BE2C (cell line): ENCODE measurements around the gene SHLD3. TPM values are rescaled to one million over a fixed set of nuclear protein-coding genes. Genes with fewer than 3 reads are reported as not detected.
A peak's percentile ranks its signal among the peaks of the same experiment; 100 is the strongest.
"Not testable (repeated sequence)": the region's sequence is repeated elsewhere in the genome, so short reads cannot be mapped to it uniquely, and the experiment has no call there.

Experiments used
- DNase-seq: peaks from one replicate; pipeline ENCODE4 v3.0.0-alpha.2; 2020
- H3K27me3 ChIP-seq: fragments of 250-450 bp; sonication (Bioruptor Pico); 2 replicates; pipeline ENCODE4 v1.5.1; 2020; ENCODE audit warnings: mild to moderate bottlenecking
- H3K36me3 ChIP-seq: fragments of 250-450 bp; sonication (Bioruptor Pico); 2 replicates; pipeline ENCODE4 v1.5.1; 2020; ENCODE audit warnings: mild to moderate bottlenecking
- H3K4me1 ChIP-seq: fragments of 250-450 bp; sonication (Bioruptor Pico); 2 replicates; pipeline ENCODE4 v1.5.1; 2020
- H3K4me3 ChIP-seq: 2 replicates; pipeline ENCODE4 v1.5.1; 2011; ENCODE audit warnings: low read depth, low read length
- H3K9me3 ChIP-seq: fragments of 250-450 bp; sonication (Bioruptor Pico); 2 replicates; pipeline ENCODE4 v1.5.1; 2020
- polyA plus RNA-seq: library from polyadenylated mRNA; unstranded; fragments of >200 nt; gene quantifications from one replicate; pipeline ENCODE4 v1.2.1, GENCODE V29; 2012; ENCODE audit warnings: low read depth, missing spikeins; ENCODE audit not compliant: insufficient read length, insufficient read depth
- TF ChIP-seq, protein P1 (sequence below): IDR thresholded peaks from 2 replicates; pipeline ENCODE4 v1.5.1; 2012; ENCODE audit warnings: mild to moderate bottlenecking, low read depth, low read length

Gene SHLD3, protein sequence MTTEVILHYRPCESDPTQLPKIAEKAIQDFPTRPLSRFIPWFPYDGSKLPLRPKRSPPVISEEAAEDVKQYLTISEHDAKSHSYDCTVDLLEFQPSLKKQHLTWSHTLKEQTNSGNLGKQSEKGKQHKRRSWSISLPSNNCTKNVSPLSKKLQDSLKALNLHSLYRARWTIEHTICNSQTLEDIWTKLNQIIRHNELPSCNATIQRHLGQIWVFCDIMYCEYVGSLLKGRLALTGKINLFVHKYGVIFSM
- 2.3 TPM for polyA plus RNA-seq

DNA sequence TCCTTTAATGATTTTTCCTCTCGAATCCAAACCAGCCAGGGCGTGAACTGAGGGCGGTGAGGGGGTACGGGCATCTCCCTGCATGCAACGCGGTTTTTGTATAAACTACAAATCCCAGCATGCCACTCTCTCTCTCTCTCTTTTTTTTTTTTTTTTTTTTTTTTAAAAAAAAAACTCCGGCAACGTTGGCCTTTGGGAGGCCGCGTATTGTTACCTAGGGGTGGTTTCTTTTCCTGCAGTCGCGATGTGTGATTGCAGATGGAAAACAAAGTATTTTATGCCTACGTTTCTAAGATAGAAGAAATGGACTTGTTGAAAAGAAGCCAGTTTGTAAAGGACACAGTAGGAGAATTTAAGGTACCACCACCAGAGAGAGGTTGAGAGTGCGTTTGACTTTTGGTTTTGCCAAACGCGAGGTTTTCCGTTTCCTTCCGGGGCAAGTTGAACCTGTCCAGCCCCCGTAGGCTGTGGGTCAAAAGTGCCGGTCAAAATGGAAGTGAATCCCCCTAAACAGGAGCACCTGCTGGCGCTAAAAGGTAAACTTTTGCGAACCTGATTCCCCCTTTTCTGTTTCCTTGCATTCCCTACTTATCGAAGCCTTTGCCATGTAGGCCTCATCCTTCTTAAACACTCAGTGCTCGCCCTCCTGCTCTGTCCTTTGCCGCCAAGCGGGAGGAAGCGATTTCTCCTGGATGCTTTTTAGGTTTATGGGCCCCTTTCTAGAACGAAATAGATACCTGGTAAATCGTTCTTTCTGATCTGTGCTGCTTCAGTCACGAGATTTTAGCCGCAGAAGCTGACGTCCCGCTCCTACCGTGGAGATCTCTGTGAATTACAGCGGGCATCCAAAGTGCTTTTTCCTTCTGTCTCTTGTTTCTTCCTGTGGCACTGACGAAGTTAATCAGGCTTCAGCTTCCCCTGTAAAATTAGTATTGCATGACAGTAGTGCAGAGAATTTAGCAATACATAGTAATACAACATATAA is at the start of gene SHLD3, which contains the start of gene TRAPPC13:
SHLD3 (plus strand) TSS at position 457 of the 985 bp plus-strand sequence. CDS start 4,561 bp downstream, outside the sequence.
TRAPPC13 (plus strand) TSS at position 457 of the 985 bp plus-strand sequence; CDS start at position 491, 34 bp downstream.
- no peaks in the 10 kb centered on the region for H3K27me3 ChIP-seq
- H3K4me1 ChIP-seq: no peaks in the 10 kb centered on the region
- H3K4me3 ChIP-seq: peak within 1 kb of the TSS; percentile 78
- H3K36me3 ChIP-seq: peaks cover 7% of the 10 kb centered on the region; the same call in 1 of the 2 replicates
- no peaks in the 10 kb centered on the region for H3K9me3 ChIP-seq
- TF ChIP-seq, protein P1, sequence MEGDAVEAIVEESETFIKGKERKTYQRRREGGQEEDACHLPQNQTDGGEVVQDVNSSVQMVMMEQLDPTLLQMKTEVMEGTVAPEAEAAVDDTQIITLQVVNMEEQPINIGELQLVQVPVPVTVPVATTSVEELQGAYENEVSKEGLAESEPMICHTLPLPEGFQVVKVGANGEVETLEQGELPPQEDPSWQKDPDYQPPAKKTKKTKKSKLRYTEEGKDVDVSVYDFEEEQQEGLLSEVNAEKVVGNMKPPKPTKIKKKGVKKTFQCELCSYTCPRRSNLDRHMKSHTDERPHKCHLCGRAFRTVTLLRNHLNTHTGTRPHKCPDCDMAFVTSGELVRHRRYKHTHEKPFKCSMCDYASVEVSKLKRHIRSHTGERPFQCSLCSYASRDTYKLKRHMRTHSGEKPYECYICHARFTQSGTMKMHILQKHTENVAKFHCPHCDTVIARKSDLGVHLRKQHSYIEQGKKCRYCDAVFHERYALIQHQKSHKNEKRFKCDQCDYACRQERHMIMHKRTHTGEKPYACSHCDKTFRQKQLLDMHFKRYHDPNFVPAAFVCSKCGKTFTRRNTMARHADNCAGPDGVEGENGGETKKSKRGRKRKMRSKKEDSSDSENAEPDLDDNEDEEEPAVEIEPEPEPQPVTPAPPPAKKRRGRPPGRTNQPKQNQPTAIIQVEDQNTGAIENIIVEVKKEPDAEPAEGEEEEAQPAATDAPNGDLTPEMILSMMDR: no peak; the same call in 1 of the 2 replicates
- DNase-seq: peak; percentile 81

DNA sequence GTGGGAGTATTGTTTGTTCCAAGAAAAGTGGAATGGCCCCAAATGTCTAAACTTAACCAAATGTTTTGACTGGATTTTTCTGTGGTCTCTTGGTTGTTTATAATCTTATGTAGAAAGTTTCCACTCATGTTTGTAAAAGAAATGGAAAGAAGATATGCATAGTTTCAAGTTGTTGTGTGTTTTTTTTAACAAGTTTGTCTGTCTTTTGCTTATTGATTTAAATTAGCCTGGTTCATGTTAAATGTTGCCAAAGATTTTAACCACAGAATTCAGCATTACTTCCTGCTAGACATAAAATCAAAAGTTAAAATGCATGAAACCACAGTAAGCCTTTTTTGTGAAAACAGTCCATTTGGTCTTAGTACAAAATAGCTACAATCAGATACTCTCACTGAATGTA is 47.7 kb upstream of the SHLD3 start:
- H3K27me3 ChIP-seq: no peaks in the 10 kb centered on the region
- no peak overlapping the region for H3K4me3 ChIP-seq
- TF ChIP-seq, protein P1: no peak
- H3K4me1 ChIP-seq: no peaks in the 10 kb centered on the region
- DNase-seq: no peak
- peaks cover 47% of the 10 kb centered on the region for H3K36me3 ChIP-seq
- H3K9me3 ChIP-seq: no peaks in the 10 kb centered on the region

DNA sequence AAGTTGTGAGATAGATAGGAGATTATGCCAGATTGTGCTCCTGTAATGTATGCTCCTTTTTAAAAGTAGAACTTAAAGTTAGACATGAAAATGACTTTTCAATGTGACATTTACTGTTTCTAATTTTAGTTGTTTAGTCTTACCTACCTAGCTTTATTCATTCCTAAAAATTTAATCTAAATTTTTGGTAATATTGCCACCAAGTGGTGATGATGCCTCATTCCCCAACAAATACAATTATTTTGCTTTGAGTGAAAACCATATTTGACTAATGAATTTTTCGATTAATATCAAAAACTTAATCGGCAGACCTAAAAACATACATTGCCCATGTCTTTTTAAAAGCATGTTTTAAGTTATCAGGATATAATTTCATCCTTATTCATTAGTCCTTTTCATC is 36.1 kb upstream of the SHLD3 start:
- H3K36me3 ChIP-seq: peaks cover 45% of the 10 kb centered on the region
- no peaks in the 10 kb centered on the region for H3K27me3 ChIP-seq
- no peak overlapping the region for H3K4me3 ChIP-seq
- no peaks in the 10 kb centered on the region for H3K9me3 ChIP-seq
- H3K4me1 ChIP-seq: no peaks in the 10 kb centered on the region
- TF ChIP-seq, protein P1: no peak; the same call in 1 of the 2 replicates
- DNase-seq: no peak

DNA sequence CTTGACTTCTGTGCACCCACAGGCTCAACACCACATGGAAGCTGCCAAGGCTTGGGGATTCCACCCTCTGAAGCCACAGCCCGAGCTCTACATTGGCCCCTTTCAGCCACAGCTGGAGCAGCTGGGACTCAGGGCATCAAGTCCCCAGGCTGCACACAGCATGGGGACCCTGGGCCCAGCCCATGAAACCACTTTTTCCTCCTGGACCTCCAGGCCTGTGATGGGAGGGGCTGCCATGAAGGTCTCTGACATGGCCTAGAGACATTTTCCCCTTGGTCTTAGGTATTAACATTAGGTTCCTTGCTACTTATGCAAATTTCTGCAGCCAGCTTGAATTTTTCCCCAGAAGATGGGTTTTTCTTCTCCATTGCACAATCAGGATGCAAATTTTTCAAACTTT is 23.1 kb upstream of the SHLD3 start:
- H3K27me3 ChIP-seq, H3K4me1 ChIP-seq, H3K4me3 ChIP-seq, DNase-seq, H3K9me3 ChIP-seq: not testable (repeated sequence)
- H3K36me3 ChIP-seq: peaks cover 28% of the 10 kb centered on the region

DNA sequence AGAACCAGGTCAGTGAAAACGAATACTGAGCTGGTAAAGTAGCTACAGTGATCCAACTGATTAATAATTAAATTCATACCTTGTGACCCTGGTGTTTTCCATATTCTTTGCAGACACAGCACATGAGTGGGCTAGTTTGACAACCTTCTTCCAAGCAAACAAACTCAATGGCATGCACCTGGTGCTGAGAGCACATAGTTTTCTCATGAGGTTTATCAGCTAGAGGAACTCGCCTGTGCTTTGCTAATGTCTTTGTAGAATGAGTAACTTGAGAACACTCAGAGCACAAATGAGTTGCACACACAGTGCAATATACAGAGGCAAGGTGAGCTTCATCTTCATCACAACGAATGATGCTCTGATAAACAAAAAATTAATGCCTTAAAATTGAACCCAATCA is 13.3 kb upstream of the SHLD3 start:
- Histone ChIP-seq H3K4me1 (no peaks in the 10 kb centered on the region), H3K9me3 (no peaks in the 10 kb centered on the region), H3K36me3 (peaks cover 42% of the 10 kb centered on the region), H3K27me3 (no peaks in the 10 kb centered on the region), H3K4me3 (no peak overlapping the region)
- TF ChIP-seq, protein P1: no peak
- DNase-seq: no peak

DNA sequence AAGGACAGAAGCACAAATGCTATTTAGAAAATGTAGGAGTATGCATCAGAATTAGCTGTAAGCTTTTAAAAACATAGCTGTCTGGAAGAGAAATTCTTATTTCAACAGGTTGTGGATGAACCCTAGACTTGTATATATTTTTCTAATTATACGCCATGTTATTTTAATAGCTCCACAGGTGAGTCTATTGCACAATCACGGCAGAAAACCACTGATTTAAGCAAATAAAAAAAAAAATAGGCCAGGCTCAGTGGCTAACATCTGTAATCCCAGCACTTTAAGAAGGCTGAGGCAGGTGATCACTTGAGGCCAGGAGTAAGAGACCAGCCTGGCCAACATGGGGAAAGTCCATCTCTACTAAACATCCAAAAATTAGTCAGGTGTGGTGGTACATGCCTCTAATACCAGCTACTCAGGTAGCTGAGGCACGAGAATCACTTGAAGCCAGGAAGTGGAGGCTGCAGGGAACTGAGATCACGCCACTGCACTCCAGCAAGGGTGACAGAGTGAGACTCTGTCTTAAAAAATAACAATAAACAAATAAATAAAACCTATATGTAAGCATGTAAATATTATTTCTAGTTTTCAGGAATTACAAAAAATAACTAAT is 12.4 kb upstream of the SHLD3 start:
- Histone ChIP-seq H3K4me1 (no peaks in the 10 kb centered on the region), H3K36me3 (peaks cover 44% of the 10 kb centered on the region), H3K9me3 (no peaks in the 10 kb centered on the region), H3K27me3 (no peaks in the 10 kb centered on the region), H3K4me3 (no peak overlapping the region)
- no peak for DNase-seq
- TF ChIP-seq, protein P1: no peak
